Stimulated activated CD4-positive, alpha-beta T cell treated with anti-CD3 and anti-CD28 coated beads, Interleukin-15, amount 100 ng/mL, for 24 hours (primary cell): ENCODE data around the gene NEDD9.

Experiments used
- DNase-seq: peaks from one replicate; pipeline ENCODE4 v3.0.0-alpha.2; 2020

Gene NEDD9

GRCh38 chr6:11232193-11232769, at the start of gene NEDD9:
NEDD9 (minus strand) TSS chr6:11232668; CDS start chr6:11232515, 153 bp downstream.
- DNase-seq, result peak; percentile 97

GRCh38 chr6:11282245-11282644, 49.8 kb upstream of the NEDD9 start:
- DNase-seq, result no peak

GRCh38 chr6:11280394-11280793, 47.9 kb upstream of the NEDD9 start:
- no peak for DNase-seq

- no peak for DNase-seq
These were observed 46.8 kb upstream of the NEDD9 start for GRCh38 chr6:11279284-11279689.

- DNase-seq, result peak; percentile 49
These were observed 45.7 kb upstream of the NEDD9 start for GRCh38 chr6:11278207-11278559.

- peak; percentile 43 for DNase-seq
These were observed 45.1 kb upstream of the NEDD9 start for GRCh38 chr6:11277275-11278206.

- peak; percentile 10 for DNase-seq
These were observed 44.4 kb upstream of the NEDD9 start for GRCh38 chr6:11276911-11277274.

- no peak for DNase-seq
These were observed 43.8 kb upstream of the NEDD9 start for GRCh38 chr6:11276228-11276627.

GRCh38 chr6:11275598-11275997, 43.1 kb upstream of the NEDD9 start:
- DNase-seq, result peak; percentile 28

- DNase-seq, result no peak
These were observed 41.1 kb upstream of the NEDD9 start for GRCh38 chr6:11273406-11274065.

GRCh38 chr6:11272491-11273192, 40.2 kb upstream of the NEDD9 start:
- no peak for DNase-seq

- no peak for DNase-seq
These were observed 39.0 kb upstream of the NEDD9 start for GRCh38 chr6:11271228-11272020.

- DNase-seq, result no peak
These were observed 37.9 kb upstream of the NEDD9 start for GRCh38 chr6:11270030-11271027.

GRCh38 chr6:11268978-11269377, 36.5 kb upstream of the NEDD9 start:
- no peak for DNase-seq

- DNase-seq, result no peak
These were observed 34.5 kb upstream of the NEDD9 start for GRCh38 chr6:11266926-11267325.

- DNase-seq, result no peak
These were observed 33.5 kb upstream of the NEDD9 start for GRCh38 chr6:11265932-11266331.

GRCh38 chr6:11264100-11264499, 31.6 kb upstream of the NEDD9 start:
- peak; percentile 8 for DNase-seq

GRCh38 chr6:11263291-11263775, 30.9 kb upstream of the NEDD9 start:
- DNase-seq, result no peak

GRCh38 chr6:11262242-11262641, 29.8 kb upstream of the NEDD9 start:
- DNase-seq, result no peak

GRCh38 chr6:11260249-11261038, 28.0 kb upstream of the NEDD9 start:
- no peak for DNase-seq
